Hepatocyte (in vitro differentiated cells): Measurements from ENCODE around the gene ZNF521. TPM values are rescaled to one million over a fixed set of nuclear protein-coding genes. Genes with fewer than 3 reads are reported as not detected.

Source experiments
- DNase-seq: peaks from one replicate; pipeline ENCODE4 v3.0.0-alpha.2; 2016; ENCODE audit warnings: low spot score
- H2AFZ ChIP-seq: fragments of 200-600 bp; sonication (generic); 2 replicates; pipeline ENCODE4 v1.6.0; 2016; ENCODE audit warnings: antibody characterized with exemption, mild to moderate bottlenecking
- H3K27ac ChIP-seq: fragments of 200-600 bp; sonication (generic); 2 replicates; pipeline ENCODE4 v1.5.1; 2016; ENCODE audit warnings: mild to moderate bottlenecking
- H3K27me3 ChIP-seq: fragments of 200-600 bp; sonication (generic); 2 replicates; pipeline ENCODE4 v1.6.1; 2016
- H3K36me3 ChIP-seq: fragments of 200-600 bp; sonication (generic); replicated peaks from 2 replicates; pipeline ENCODE4 v1.5.1; 2016; ENCODE audit warnings: low read depth; ENCODE audit not compliant: insufficient read depth
- H3K4me1 ChIP-seq: fragments of 200-600 bp; sonication (generic); 2 replicates; pipeline ENCODE4 v1.5.1; 2016; ENCODE audit warnings: mild to moderate bottlenecking, moderate library complexity; ENCODE audit not compliant: insufficient read depth
- H3K4me2 ChIP-seq: fragments of 200-600 bp; sonication (generic); 2 replicates; pipeline ENCODE4 v1.6.0; 2016
- H3K4me3 ChIP-seq: fragments of 200-600 bp; sonication (generic); 2 replicates; pipeline ENCODE4 v1.5.1; 2016; ENCODE audit warnings: mild to moderate bottlenecking
- H3K79me2 ChIP-seq: fragments of 200-600 bp; sonication (generic); 2 replicates; pipeline ENCODE4 v1.6.0; 2017; ENCODE audit warnings: mild to moderate bottlenecking
- H3K9me2 ChIP-seq: fragments of 200-600 bp; sonication (generic); replicated peaks from 2 replicates; pipeline ENCODE4 v1.6.0; 2017; ENCODE audit warnings: mild to moderate bottlenecking; ENCODE audit not compliant: insufficient read depth
- H3K9me3 ChIP-seq: fragments of 200-600 bp; sonication (generic); 2 replicates; pipeline ENCODE4 v1.5.1; 2016; ENCODE audit warnings: low read depth, mild to moderate bottlenecking
- H4K20me1 ChIP-seq: fragments of 200-600 bp; sonication (generic); 2 replicates; pipeline ENCODE4 v1.6.0; 2016; ENCODE audit warnings: mild to moderate bottlenecking; ENCODE audit not compliant: insufficient read depth, poor library complexity, severe bottlenecking
- CTCF ChIP-seq: fragments of 200-600 bp; sonication (generic); IDR thresholded peaks from 2 replicates; pipeline ENCODE4 v1.5.1; 2016; ENCODE audit warnings: antibody characterized with exemption, mild to moderate bottlenecking; ENCODE audit not compliant: poor library complexity
- EZH2 ChIP-seq: fragments of 200-600 bp; sonication (generic); IDR thresholded peaks from 2 replicates; pipeline ENCODE4 v1.6.1; 2016; ENCODE audit warnings: antibody characterized with exemption, mild to moderate bottlenecking, borderline replicate concordance
- EZH2phosphoT487 ChIP-seq: fragments of 200-600 bp; sonication (generic); IDR thresholded peaks from one replicate; pipeline ENCODE4 v1.6.1; 2018; ENCODE audit warnings: antibody characterized with exemption, mild to moderate bottlenecking, low read depth, moderate library complexity; ENCODE audit not compliant: unreplicated experiment, severe bottlenecking
- WGBS: methylation state at CpG from one replicate; pipeline ENCODE4 v1.1.6; 2016; ENCODE audit warnings: low lambda C conversion rate; ENCODE audit errors: missing lambda C conversion rate; 5-methylcytosine and 5-hydroxymethylcytosine counted together
- polyA plus RNA-seq: library from polyadenylated mRNA; unstranded; fragments of >200 nt; fragmentation: Nextera tagmentation; extraction: Ambion mirVana; gene quantifications from 2 replicates; pipeline ENCODE4 v1.2.1, GENCODE V29; 2016
- total RNA-seq: library from RNA; depleted of rRNA; stranded (reverse); fragments of >200 nt; gene quantifications from 2 replicates; pipeline ENCODE4 v1.2.3, GENCODE V29; 2014

The ZNF521 gene
- total and polyA plus RNA-seq, 2 experiments from 2014 or later = 9.0 to 16.3 TPM

GRCh38 chr18:25239581-25240419 lies 112.2 kb downstream of the ZNF521 start:
- H3K27ac ChIP-seq = no peak overlapping the region
- H3K79me2 ChIP-seq = no peaks in the 10 kb centered on the region
- WGBS = 32% methylated on average over 5 of the region's 5 CpGs
- H2AFZ ChIP-seq = no peak overlapping the region
- H3K9me2 ChIP-seq = no peaks in the 10 kb centered on the region
- H3K4me3 ChIP-seq = no peak overlapping the region
- H3K4me2 ChIP-seq = no peak overlapping the region
- no peaks in the 10 kb centered on the region for H3K36me3 ChIP-seq
- H4K20me1 ChIP-seq = no peaks in the 10 kb centered on the region
- peaks cover 7% of the 10 kb centered on the region for H3K27me3 ChIP-seq
- DNase-seq = no peak
- no peaks in the 10 kb centered on the region for H3K9me3 ChIP-seq
- H3K4me1 ChIP-seq = no peaks in the 10 kb centered on the region
- no peak for TF ChIP-seq CTCF
- TF ChIP-seq EZH2phosphoT487 = no peak
- no peak for TF ChIP-seq EZH2

GRCh38 chr18:25239151-25239550 lies 112.8 kb downstream of the ZNF521 start:
- DNase-seq = no peak
- H3K27ac ChIP-seq = no peak overlapping the region
- no peaks in the 10 kb centered on the region for H3K36me3 ChIP-seq
- H4K20me1 ChIP-seq = no peaks in the 10 kb centered on the region
- H3K9me3 ChIP-seq = no peaks in the 10 kb centered on the region
- no peaks in the 10 kb centered on the region for H3K79me2 ChIP-seq
- no peak overlapping the region for H3K4me3 ChIP-seq
- no peak overlapping the region for H2AFZ ChIP-seq
- H3K4me2 ChIP-seq = no peak overlapping the region
- TF ChIP-seq EZH2phosphoT487 (no peak), EZH2 (no peak), CTCF (no peak)
- H3K27me3 ChIP-seq = peaks cover 7% of the 10 kb centered on the region
- H3K9me2 ChIP-seq = no peaks in the 10 kb centered on the region
- whole genome bisulfite sequencing = 76% methylated on average over 3 of the region's 3 CpGs
- H3K4me1 ChIP-seq = no peaks in the 10 kb centered on the region

- WGBS = 88% methylated on average over 3 of the region's 3 CpGs
- Histone ChIP-seq H3K4me1 (peaks cover 8% of the 10 kb centered on the region), H3K27me3 (no peaks in the 10 kb centered on the region), H3K27ac (no peak overlapping the region), H4K20me1 (no peaks in the 10 kb centered on the region), H3K4me3 (no peak overlapping the region), H3K9me3 (no peaks in the 10 kb centered on the region), H2AFZ (no peak overlapping the region), H3K79me2 (no peaks in the 10 kb centered on the region), H3K36me3 (no peaks in the 10 kb centered on the region), H3K9me2 (no peaks in the 10 kb centered on the region), H3K4me2 (no peak overlapping the region)
- TF ChIP-seq EZH2phosphoT487 = no peak
- no peak for TF ChIP-seq EZH2
- no peak for TF ChIP-seq CTCF
- DNase-seq = no peak
These were observed 114.2 kb downstream of the ZNF521 start for GRCh38 chr18:25237571-25238267.
